Glomerular visceral epithelial cell (primary cell): ENCODE measurements around the gene HMGN3.
A peak's percentile ranks its signal among the peaks of the same experiment; 100 is the strongest.

Experiments used
- DNase-seq: peaks from one replicate; pipeline ENCODE4 v3.0.0-alpha.2; 2016; ENCODE audit errors: extremely low spot score

Gene HMGN3

DNA sequence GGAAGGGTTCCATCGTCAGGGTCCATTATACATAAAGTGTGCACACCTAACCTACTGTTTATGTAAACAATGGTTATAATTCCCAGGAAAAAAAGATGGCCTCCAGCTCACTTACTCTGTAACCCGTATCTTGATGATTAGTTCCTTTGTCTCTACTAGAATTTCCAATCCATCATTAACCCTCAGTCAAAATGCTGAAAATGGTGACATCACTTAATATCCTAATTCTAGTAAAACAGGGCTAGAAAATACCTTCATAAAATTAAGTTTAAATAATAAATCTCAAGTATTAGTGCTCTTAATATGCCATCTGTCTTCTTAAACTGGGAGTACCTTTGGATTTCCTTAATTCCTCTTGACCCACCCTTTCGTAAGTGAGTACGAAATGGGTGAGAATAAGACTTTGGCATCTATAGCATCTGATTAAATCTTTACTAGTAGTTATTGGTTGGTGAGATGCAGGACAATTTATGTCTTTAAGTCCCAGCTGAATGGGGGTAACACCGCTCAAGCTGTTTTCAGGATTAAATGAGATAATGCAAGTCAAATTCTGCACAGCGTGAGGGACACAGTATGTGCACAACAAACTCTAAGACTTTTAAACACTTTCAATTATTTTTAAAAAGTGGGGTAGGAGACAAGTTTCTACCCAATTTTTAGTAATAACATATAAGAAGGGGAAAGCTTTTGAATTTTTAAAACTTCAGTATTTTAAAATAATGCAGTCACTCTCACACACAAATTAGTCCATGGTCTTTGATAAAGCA lies 1.6 kb downstream of the HMGN3 start:
- no peak for DNase-seq

- DNase-seq = no peak
These were observed 2.8 kb downstream of the HMGN3 start for GRCh38 chr6:79231666-79232065.

GRCh38 chr6:79231101-79231500 lies 3.4 kb downstream of the HMGN3 start:
- DNase-seq = no peak

DNA sequence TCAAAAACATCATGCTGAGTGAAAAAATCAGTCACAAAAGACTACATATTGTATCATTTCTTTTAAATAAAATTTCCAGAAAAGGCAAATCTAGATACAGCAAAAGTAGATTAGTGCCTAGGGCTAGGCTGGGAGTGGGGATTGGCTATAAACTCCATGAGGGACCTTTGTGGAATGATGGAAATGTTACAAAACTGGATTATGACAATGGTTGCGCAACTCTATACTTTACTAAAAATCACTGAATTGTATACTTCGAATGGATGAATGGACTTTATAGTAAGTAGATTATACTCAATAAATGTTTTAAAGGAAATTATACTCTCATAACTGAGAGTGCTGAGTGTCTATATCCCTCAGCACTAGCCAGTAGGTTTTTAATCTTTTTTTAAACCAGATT lies 4.3 kb downstream of the HMGN3 start:
- DNase-seq = no peak

- DNase-seq = no peak
These were observed 7.0 kb downstream of the HMGN3 start for GRCh38 chr6:79227445-79227844.

DNA sequence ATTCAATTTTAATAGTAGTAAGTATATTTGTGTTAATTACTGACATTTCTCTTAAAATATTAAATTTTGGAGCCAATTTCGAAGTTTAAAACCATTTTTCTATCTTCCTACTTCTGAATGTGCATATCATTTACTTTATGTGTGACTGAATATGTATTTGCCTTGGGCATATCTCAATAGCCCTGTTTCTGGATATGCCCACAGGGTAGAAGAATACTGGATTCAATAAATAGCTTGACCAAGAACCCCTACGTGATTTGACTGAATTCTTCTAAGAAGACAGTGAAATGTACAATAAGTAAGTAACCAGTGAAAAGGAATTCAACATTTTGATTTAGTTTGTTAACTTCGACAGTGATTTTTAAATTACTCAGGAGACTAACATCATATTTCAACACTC lies 7.8 kb downstream of the HMGN3 start:
- no peak for DNase-seq

DNA sequence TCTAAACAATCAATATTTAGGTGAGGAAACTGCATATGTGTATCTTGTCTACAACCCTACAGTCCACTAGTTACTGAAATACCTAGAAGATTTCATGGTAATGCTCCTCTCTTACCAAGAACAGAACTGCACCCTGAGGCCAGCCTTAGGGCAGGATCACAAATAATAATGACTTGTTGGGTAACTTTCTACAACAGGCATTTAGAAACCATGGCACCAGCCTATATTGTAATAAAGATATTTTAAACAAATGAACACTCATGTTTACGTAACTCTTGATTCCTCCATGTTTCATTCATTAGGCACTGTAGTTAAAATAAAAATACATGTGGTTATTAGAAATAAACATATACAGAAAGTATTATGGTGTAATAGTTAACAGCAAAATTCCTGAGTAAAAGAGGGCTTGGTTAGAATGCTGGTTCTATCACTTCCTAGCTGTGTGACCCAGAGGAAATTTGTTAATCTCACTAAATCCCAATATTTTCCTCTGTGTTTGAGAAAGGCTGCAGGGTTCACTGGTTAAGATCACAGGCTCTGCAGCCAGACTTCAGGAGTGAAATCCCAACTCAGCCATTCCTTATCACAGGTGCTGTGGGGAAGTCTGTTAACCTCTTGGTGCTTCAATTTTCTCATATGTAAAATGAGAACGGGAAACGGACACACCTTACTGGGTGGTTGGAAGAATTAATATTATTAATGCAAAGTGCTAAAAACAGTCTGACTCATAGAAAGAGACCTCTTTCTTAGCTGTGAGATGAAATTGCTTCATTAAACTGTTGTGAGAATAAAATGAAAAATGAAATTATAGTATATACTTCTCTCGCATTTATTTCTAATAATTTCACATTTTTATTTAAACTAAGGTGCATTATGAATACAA lies 8.5 kb downstream of the HMGN3 start:
- no peak for DNase-seq

GRCh38 chr6:79223611-79224404 lies 10.7 kb downstream of the HMGN3 start:
- DNase-seq = peak; percentile 13

DNA sequence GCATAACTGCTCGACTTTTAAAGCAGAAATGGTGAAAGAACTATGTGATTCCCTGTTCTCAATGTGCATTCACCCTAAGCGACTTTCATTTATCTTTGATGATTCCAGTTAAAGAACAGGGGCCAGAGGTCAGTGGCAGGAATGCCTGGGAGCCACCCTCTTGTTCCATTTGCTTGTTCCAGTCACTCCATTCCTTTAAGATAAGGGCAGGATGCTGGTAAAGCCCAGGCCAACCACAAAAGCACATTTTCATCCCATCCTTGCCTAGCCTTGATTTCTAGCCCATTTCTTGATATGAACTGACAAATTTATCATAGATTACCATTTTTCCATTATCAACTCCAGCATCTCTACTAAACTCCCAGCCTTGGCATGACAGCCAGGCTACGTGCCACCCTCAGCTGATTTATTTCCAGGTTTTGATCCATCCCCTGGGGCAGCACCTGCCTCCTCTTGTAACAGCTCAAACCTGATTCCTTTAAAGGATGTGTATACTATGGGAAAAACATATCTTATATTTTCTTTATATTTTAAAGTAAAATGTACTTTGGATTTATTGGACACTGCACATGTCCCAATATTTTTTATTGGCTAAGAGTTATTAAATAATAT lies 19.2 kb downstream of the HMGN3 start:
- DNase-seq = no peak

GRCh38 chr6:79212859-79213258 lies 21.6 kb downstream of the HMGN3 start:
- no peak for DNase-seq

DNA sequence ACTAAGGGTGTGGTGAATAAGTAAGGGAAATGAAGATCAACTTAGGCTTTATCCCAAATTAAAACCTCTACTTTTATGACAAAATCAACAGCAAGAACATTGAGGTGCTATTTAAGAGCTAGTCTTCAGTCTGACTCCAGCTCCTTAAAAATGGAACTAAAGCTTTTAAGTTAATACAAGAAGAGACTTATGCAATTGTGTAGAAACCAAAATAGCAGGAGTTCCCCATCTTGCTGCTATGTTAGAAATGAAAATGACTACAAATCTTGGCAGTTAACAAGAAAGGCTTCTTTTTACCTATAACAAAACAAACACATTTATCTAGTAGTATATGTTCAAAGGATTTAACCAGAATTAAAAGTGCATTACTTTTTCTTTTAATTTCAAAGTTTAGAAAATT lies 25.7 kb downstream of the HMGN3 start:
- no peak for DNase-seq

- DNase-seq = no peak
These were observed 30.7 kb downstream of the HMGN3 start for GRCh38 chr6:79203753-79204253.

GRCh38 chr6:79202556-79202955 lies 31.9 kb downstream of the HMGN3 start:
- no peak for DNase-seq

DNA sequence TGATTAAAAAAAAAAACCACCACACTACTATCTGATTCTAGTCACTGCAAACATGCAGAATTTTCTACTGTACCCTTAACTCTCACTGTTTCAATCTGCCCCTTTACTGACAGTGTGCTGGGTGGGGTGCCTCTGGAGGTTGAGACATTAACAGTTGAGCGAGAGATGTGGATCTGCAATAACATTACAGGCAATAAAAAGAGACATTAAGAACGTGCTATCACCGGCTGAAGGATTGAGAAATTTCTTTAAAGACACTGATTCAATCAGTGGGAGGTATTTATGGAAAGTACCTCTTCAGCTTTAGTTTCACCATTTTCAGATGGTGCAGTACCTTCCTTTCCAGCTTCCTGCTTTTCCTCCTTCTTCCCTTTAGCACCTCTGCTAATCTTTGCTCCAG lies 32.5 kb downstream of the HMGN3 start:
- DNase-seq = no peak

DNA sequence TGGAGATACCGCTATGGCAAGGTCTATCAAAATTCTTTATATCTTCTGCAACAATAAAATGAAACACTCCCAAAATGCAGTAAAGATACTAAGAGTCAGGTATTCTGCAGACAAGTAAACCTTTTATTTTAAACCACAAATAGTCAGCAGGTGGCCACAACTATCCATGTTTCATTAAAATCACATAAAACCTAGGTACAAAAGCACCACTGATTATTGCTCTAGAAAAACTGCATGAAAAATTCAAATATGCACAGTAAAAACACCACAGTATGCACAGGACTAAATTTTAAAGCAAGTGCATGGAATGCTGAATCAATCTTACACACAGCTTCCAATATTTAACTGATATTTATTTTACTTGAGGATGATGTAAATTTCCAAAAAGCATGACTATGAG lies 33.3 kb downstream of the HMGN3 start:
- no peak for DNase-seq

- DNase-seq = no peak
These were observed 37.6 kb downstream of the HMGN3 start for GRCh38 chr6:79196912-79197311.

DNA sequence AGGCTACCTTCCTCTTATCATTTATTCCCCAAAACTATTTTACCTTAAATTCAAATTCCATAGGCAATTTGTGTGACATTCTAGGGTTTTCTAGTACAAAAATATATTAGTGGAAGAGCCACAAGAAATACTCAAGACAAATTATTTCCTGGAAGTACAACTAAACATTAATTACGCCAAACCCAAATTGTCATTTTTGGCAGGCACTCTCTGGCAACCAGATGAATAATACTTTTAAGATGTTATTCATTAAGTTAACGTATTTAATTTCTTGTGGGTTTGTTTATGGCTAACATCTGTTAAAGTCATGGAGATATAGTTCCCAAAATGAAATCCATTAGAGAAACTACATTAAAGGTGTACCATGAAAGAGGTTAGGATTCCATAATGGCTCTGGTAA lies 40.5 kb downstream of the HMGN3 start:
- DNase-seq = no peak

- no peak for DNase-seq
These were observed 44.6 kb downstream of the HMGN3 start for GRCh38 chr6:79189760-79190350.

DNA sequence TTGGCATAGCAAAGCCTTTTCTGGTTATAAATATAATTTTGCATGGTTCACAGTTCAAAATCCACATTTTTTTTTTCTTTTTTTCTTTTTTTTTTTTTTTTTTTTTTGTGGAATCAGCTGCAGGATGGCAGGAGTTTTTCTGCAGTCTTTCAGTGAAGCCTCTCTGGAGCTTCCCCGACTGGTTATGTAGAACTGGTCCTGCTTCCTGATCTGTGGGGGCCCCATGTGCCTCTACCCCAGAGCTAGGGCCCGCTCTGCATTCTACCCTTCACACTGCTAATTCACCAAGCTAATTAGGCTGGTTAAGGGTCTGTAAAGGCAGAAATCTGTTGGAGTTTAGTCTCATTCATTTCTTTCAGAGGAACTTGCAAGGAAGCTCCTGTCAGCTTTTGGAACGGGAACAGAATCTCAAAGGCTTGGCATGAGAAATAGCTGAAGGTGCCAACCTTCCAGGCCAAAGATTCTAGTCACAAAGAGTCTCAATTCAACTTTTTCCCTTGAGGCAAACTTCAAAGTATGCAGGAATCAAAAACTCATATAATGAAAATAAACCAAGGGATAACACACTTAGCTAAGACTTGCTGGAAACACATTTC lies 45.5 kb downstream of the HMGN3 start:
- DNase-seq = no peak

DNA sequence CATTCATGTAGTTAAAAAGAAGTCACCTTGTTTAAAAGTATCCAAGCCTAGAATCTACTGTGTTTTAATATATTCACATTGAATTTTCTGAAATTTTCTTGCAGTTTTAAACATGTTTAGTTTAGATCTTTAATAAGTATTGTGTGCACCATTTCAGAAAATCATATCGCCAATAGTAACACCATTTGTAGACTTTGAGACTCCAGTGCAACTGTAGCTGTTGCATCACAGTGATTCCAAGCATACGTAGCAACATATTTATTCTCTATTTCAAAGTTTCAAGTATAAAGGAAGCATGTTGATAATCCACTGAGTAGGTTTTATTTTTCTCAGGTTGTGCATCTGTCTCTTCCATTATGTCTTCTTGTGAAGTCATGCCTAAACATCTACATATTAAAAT lies 46.4 kb downstream of the HMGN3 start:
- no peak for DNase-seq

GRCh38 chr6:79186564-79186963 lies 47.9 kb downstream of the HMGN3 start:
- DNase-seq = no peak
